Neural cell (in vitro differentiated cells): ENCODE data around the gene USP2. TPM values are rescaled to one million over a fixed set of nuclear protein-coding genes. Genes with fewer than 3 reads are reported as not detected.

Experiments used
- H2AFZ ChIP-seq: fragments of 200-600, 300-800 bp; sonication (generic), shearing (Covaris generic); 2 replicates; pipeline ENCODE4 v1.6.0; 2014; ENCODE audit warnings: low read depth, mild to moderate bottlenecking, antibody characterized with exemption, low read length, moderate library complexity
- H3F3A ChIP-seq: fragments of 200-600 bp; shearing (Covaris generic); 2 replicates; pipeline ENCODE4 v1.6.1; 2016; ENCODE audit warnings: mild to moderate bottlenecking, moderate library complexity, mixed read lengths, antibody characterized with exemption, low read length; ENCODE audit not compliant: insufficient read depth, poor library complexity, severe bottlenecking
- H3K27ac ChIP-seq: fragments of 200-600, 300-800 bp; sonication (generic), shearing (Covaris generic); 2 replicates; pipeline ENCODE4 v1.5.1; 2014; ENCODE audit warnings: mild to moderate bottlenecking, low read length, moderate library complexity
- H3K27me3 ChIP-seq: fragments of 300-800, 200-600 bp; sonication (generic), shearing (Covaris generic); 2 replicates; pipeline ENCODE4 v1.6.0; 2014; ENCODE audit warnings: mild to moderate bottlenecking, low read depth, low read length, moderate library complexity; ENCODE audit not compliant: insufficient read depth
- H3K36me3 ChIP-seq: fragments of 300-800, 200-600 bp; sonication (generic), shearing (Covaris generic); 2 replicates; pipeline ENCODE4 v1.5.1; 2014; ENCODE audit warnings: mild to moderate bottlenecking, antibody characterized with exemption, low read length, moderate library complexity; ENCODE audit not compliant: insufficient read depth
- H3K4me2 ChIP-seq: fragments of 300-800, 200-600 bp; sonication (generic), shearing (Covaris generic); 2 replicates; pipeline ENCODE4 v1.6.0; 2014; ENCODE audit warnings: mild to moderate bottlenecking, low read length
- H3K4me3 ChIP-seq: fragments of 300-800, 200-600 bp; sonication (generic), shearing (Covaris generic); 2 replicates; pipeline ENCODE4 v1.5.1; 2014; ENCODE audit warnings: mild to moderate bottlenecking, low read length, moderate library complexity
- H3K79me2 ChIP-seq: fragments of 200-600 bp; shearing (Covaris generic); replicated peaks from 2 replicates; pipeline ENCODE4 v1.6.0; 2014; ENCODE audit warnings: mild to moderate bottlenecking, low read length, moderate library complexity; ENCODE audit not compliant: insufficient read depth
- H3K9ac ChIP-seq: fragments of 300-800, 200-600 bp; sonication (generic), shearing (Covaris generic); 2 replicates; pipeline ENCODE4 v1.6.1; 2016; ENCODE audit warnings: mild to moderate bottlenecking, low read length, mixed read lengths
- H3K9me2 ChIP-seq: fragments of 200-600 bp; shearing (Covaris generic); 2 replicates; pipeline ENCODE4 v1.6.1; 2016; ENCODE audit warnings: mild to moderate bottlenecking, low read length, mixed read lengths; ENCODE audit not compliant: insufficient read depth
- H3K9me3 ChIP-seq: fragments of 200-600, 300-800 bp; sonication (generic), shearing (Covaris generic); 2 replicates; pipeline ENCODE4 v1.6.1; 2016; ENCODE audit warnings: mild to moderate bottlenecking, mixed run types, low read length, moderate library complexity, mixed read lengths
- H4K20me1 ChIP-seq: fragments of 200-600 bp; shearing (Covaris generic); 2 replicates; pipeline ENCODE4 v1.6.1; 2016; ENCODE audit warnings: mild to moderate bottlenecking, mixed run types; ENCODE audit not compliant: insufficient read depth
- CTCF ChIP-seq: fragments of 450-650 bp; IDR thresholded peaks from 2 replicates; pipeline ENCODE4 v1.5.1; 2014; ENCODE audit warnings: antibody characterized with exemption, mild to moderate bottlenecking, moderate library complexity; ENCODE audit not compliant: poor library complexity, severe bottlenecking
- EP300 ChIP-seq: fragments of 450-650 bp; conservative IDR thresholded peaks from 2 replicates; pipeline ENCODE4 v1.6.1; 2014; ENCODE audit warnings: antibody characterized with exemption, mild to moderate bottlenecking, moderate library complexity; ENCODE audit not compliant: poor library complexity, severe bottlenecking
- EZH2 ChIP-seq: fragments of 200-600, 300-800 bp; shearing (Covaris generic), sonication (generic); IDR thresholded peaks from 2 replicates; pipeline ENCODE4 v1.6.1; 2014; ENCODE audit warnings: antibody characterized with exemption, low read length, borderline replicate concordance, mild to moderate bottlenecking; ENCODE audit not compliant: insufficient read depth, poor library complexity, severe bottlenecking
- MXI1 ChIP-seq: fragments of 450-650 bp; conservative IDR thresholded peaks from 2 replicates; pipeline ENCODE4 v1.6.1; 2014; ENCODE audit warnings: antibody characterized with exemption, mild to moderate bottlenecking; ENCODE audit not compliant: poor library complexity, severe bottlenecking
- POLR2AphosphoS5 ChIP-seq: IDR thresholded peaks from 2 replicates; pipeline ENCODE4 v1.6.1; 2012
- RAD21 ChIP-seq: fragments of 450-650 bp; conservative IDR thresholded peaks from 2 replicates; pipeline ENCODE4 v1.6.1; 2014; ENCODE audit warnings: antibody characterized with exemption, mild to moderate bottlenecking, moderate library complexity
- SMC3 ChIP-seq: fragments of 450-650 bp; conservative IDR thresholded peaks from 2 replicates; pipeline ENCODE4 v1.6.1; 2014; ENCODE audit warnings: antibody characterized with exemption, mild to moderate bottlenecking, moderate library complexity; ENCODE audit not compliant: poor library complexity
- TAF1 ChIP-seq: IDR thresholded peaks from 2 replicates; pipeline ENCODE4 v1.6.1; 2012; ENCODE audit warnings: low read depth
- polyA plus RNA-seq: library from polyadenylated mRNA; depleted of rRNA; stranded (reverse); fragments of >200 nt; gene quantifications from 2 replicates; pipeline ENCODE4 v1.2.3, GENCODE V29; 2014
- TF ChIP-seq, protein P1 (sequence below): IDR thresholded peaks from 2 replicates; pipeline ENCODE4 v1.6.1; 2012; ENCODE audit warnings: borderline replicate concordance

Gene USP2
- polyA plus RNA-seq, 1 donor from 2014 or later: 0.59 TPM

DNA sequence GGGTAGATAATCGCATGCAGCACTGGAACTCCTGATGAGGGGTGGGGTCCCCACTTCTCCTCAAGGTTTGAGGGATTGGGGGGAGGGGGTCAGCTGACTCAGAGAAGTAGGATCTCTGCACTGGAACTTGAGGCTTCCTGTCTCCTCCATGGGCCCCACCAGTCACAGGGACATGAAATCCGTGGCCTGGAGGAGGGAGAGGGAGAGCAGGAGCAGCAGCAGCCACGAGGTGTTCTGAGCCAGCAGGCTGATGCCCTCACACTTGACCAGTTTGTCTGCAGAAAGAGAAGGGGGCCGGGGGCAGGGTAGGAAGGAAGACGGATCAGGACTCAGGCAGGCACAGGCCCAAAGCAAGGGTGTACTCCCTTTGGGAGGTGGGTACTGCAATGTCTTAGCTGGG, 37.8 kb upstream of the USP2 start:
- H3K4me3 ChIP-seq: no peak overlapping the region
- no peak for TF ChIP-seq POLR2AphosphoS5
- no peaks in the 10 kb centered on the region for H4K20me1 ChIP-seq

GRCh38 chr11:119418759-119419158, 37.3 kb upstream of the USP2 start:
- Histone ChIP-seq H3K9me2 (no peaks in the 10 kb centered on the region), H3K9me3 (no peaks in the 10 kb centered on the region), H3K27me3 (no peaks in the 10 kb centered on the region), H3K79me2 (peaks cover 4% of the 10 kb centered on the region), H3K36me3 (no peaks in the 10 kb centered on the region), H3K4me3 (no peak overlapping the region), H3K27ac (no peak overlapping the region), H3K4me2 (no peak overlapping the region), H4K20me1 (no peaks in the 10 kb centered on the region), H3F3A (no peaks in the 10 kb centered on the region), H2AFZ (no peak overlapping the region), H3K9ac (no peak overlapping the region)
- TF ChIP-seq MXI1 (no peak), EZH2 (no peak), EP300 (no peak), SMC3 (no peak), TAF1 (no peak), CTCF (no peak), RAD21 (no peak), POLR2AphosphoS5 (no peak)
- TF ChIP-seq, protein P1, sequence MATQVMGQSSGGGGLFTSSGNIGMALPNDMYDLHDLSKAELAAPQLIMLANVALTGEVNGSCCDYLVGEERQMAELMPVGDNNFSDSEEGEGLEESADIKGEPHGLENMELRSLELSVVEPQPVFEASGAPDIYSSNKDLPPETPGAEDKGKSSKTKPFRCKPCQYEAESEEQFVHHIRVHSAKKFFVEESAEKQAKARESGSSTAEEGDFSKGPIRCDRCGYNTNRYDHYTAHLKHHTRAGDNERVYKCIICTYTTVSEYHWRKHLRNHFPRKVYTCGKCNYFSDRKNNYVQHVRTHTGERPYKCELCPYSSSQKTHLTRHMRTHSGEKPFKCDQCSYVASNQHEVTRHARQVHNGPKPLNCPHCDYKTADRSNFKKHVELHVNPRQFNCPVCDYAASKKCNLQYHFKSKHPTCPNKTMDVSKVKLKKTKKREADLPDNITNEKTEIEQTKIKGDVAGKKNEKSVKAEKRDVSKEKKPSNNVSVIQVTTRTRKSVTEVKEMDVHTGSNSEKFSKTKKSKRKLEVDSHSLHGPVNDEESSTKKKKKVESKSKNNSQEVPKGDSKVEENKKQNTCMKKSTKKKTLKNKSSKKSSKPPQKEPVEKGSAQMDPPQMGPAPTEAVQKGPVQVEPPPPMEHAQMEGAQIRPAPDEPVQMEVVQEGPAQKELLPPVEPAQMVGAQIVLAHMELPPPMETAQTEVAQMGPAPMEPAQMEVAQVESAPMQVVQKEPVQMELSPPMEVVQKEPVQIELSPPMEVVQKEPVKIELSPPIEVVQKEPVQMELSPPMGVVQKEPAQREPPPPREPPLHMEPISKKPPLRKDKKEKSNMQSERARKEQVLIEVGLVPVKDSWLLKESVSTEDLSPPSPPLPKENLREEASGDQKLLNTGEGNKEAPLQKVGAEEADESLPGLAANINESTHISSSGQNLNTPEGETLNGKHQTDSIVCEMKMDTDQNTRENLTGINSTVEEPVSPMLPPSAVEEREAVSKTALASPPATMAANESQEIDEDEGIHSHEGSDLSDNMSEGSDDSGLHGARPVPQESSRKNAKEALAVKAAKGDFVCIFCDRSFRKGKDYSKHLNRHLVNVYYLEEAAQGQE: no peak

More for the DNA sequence above, 37.8 kb upstream of the USP2 start:
- no peaks in the 10 kb centered on the region for H3K9me2 ChIP-seq
- no peaks in the 10 kb centered on the region for H3K27me3 ChIP-seq
- no peak overlapping the region for H3K9ac ChIP-seq
- H3F3A ChIP-seq: no peaks in the 10 kb centered on the region
- no peaks in the 10 kb centered on the region for H3K9me3 ChIP-seq
- H3K4me2 ChIP-seq: no peak overlapping the region
- no peak overlapping the region for H3K27ac ChIP-seq
- peaks cover 4% of the 10 kb centered on the region for H3K79me2 ChIP-seq
- H2AFZ ChIP-seq: no peak overlapping the region
- H3K36me3 ChIP-seq: no peaks in the 10 kb centered on the region
